Measurements from ENCODE around the gene HKDC1.

- no peak for TF ChIP-seq CTCF (IDR thresholded peaks at IDR 0.05)
- TF ChIP-seq POLR2A (IDR thresholded peaks at IDR 0.05) = no peak
Measured at GRCh38 chr10:69217119-69217754, 2.9 kb upstream of the HKDC1 start.
